HEK293 (cell line): ENCODE results near the gene HS3ST6.

Source experiments
- BCL11B ChIP-seq: fragments of 450-650 bp; formaldehyde crosslinking; IDR thresholded peaks from 2 replicates; pipeline ENCODE4 v1.5.1; 2016; ENCODE audit warnings: low read depth, missing biosample characterization, missing genetic modification characterization
- CTCF ChIP-seq: fragments of 450-650 bp; formaldehyde crosslinking; IDR thresholded peaks from 2 replicates; pipeline ENCODE4 v1.5.1; 2016; ENCODE audit warnings: missing biosample characterization, missing genetic modification characterization
- GFI1B ChIP-seq: fragments of 450-650 bp; formaldehyde crosslinking; IDR thresholded peaks from 2 replicates; pipeline ENCODE4 v1.5.1; 2016; ENCODE audit warnings: missing biosample characterization, missing genetic modification characterization
- GLI4 ChIP-seq: fragments of 450-650 bp; formaldehyde crosslinking; IDR thresholded peaks from 2 replicates; pipeline ENCODE4 v1.5.1; 2016; ENCODE audit warnings: missing biosample characterization, missing genetic modification characterization
- GLIS2 ChIP-seq: fragments of 450-650 bp; formaldehyde crosslinking; IDR thresholded peaks from 2 replicates; pipeline ENCODE4 v1.5.1; 2016; ENCODE audit warnings: missing biosample characterization, missing genetic modification characterization
- HOXC10 ChIP-seq: sonication (generic); formaldehyde crosslinking; IDR thresholded peaks from 2 replicates; pipeline ENCODE4 v1.8.1; 2023; ENCODE audit warnings: mild to moderate bottlenecking, missing genetic modification reagents
- KLF1 ChIP-seq: fragments of 450-650 bp; formaldehyde crosslinking; IDR thresholded peaks from 2 replicates; pipeline ENCODE4 v1.5.1; 2016; ENCODE audit warnings: missing biosample characterization, missing genetic modification characterization
- KLF16 ChIP-seq: fragments of 450-650 bp; formaldehyde crosslinking; IDR thresholded peaks from 2 replicates; pipeline ENCODE4 v1.5.1; 2017; ENCODE audit warnings: missing biosample characterization, missing genetic modification characterization
- KLF17 ChIP-seq: fragments of 450-650 bp; formaldehyde crosslinking; IDR thresholded peaks from 2 replicates; pipeline ENCODE4 v1.5.1; 2016; ENCODE audit warnings: missing biosample characterization, missing genetic modification characterization
- SCRT1 ChIP-seq: fragments of 450-650 bp; formaldehyde crosslinking; IDR thresholded peaks from 2 replicates; pipeline ENCODE4 v1.5.1; 2016; ENCODE audit warnings: missing biosample characterization, missing genetic modification characterization, borderline replicate concordance
- ZBTB1 ChIP-seq: fragments of 450-650 bp; formaldehyde crosslinking; IDR thresholded peaks from 2 replicates; pipeline ENCODE4 v1.5.1; 2016; ENCODE audit warnings: missing biosample characterization, missing genetic modification characterization
- ZBTB17 ChIP-seq: fragments of 450-650 bp; formaldehyde crosslinking; IDR thresholded peaks from 2 replicates; pipeline ENCODE4 v1.5.1; 2016; ENCODE audit warnings: missing biosample characterization, missing genetic modification characterization
- ZNF140 ChIP-seq: fragments of 450-650 bp; formaldehyde crosslinking; IDR thresholded peaks from 2 replicates; pipeline ENCODE4 v1.5.1; 2016; ENCODE audit warnings: missing biosample characterization, missing genetic modification characterization
- ZNF184 ChIP-seq: fragments of 450-650 bp; IDR thresholded peaks from 2 replicates; pipeline ENCODE4 v1.5.1; 2018; ENCODE audit warnings: missing biosample characterization, mild to moderate bottlenecking, missing genetic modification characterization
- ZNF221 ChIP-seq: fragments of 450-650 bp; formaldehyde crosslinking; IDR thresholded peaks from 2 replicates; pipeline ENCODE4 v1.5.1; 2017; ENCODE audit warnings: missing biosample characterization, missing genetic modification characterization, borderline replicate concordance
- ZNF23 ChIP-seq: fragments of 450-650 bp; formaldehyde crosslinking; IDR thresholded peaks from 2 replicates; pipeline ENCODE4 v1.5.1; 2016; ENCODE audit warnings: missing biosample characterization, missing genetic modification characterization, borderline replicate concordance
- ZNF248 ChIP-seq: fragments of 450-650 bp; formaldehyde crosslinking; IDR thresholded peaks from 2 replicates; pipeline ENCODE4 v1.5.1; 2017; ENCODE audit warnings: missing biosample characterization, missing genetic modification characterization
- ZNF302 ChIP-seq: fragments of 450-650 bp; formaldehyde crosslinking; IDR thresholded peaks from 2 replicates; pipeline ENCODE4 v1.5.1; 2016; ENCODE audit warnings: missing biosample characterization, missing genetic modification characterization, low read depth
- ZNF311 ChIP-seq: fragments of 450-650 bp; formaldehyde crosslinking; IDR thresholded peaks from 2 replicates; pipeline ENCODE4 v1.5.1; 2017; ENCODE audit warnings: missing biosample characterization, missing genetic modification characterization, borderline replicate concordance
- ZNF335 ChIP-seq: fragments of 450-650 bp; formaldehyde crosslinking; conservative IDR thresholded peaks from 2 replicates; pipeline ENCODE4 v1.5.1; 2016; ENCODE audit warnings: missing biosample characterization, missing genetic modification characterization
- ZNF391 ChIP-seq: fragments of 450-650 bp; formaldehyde crosslinking; IDR thresholded peaks from 2 replicates; pipeline ENCODE4 v1.5.1; 2016; ENCODE audit warnings: low read depth, missing biosample characterization, missing genetic modification characterization, borderline replicate concordance
- ZNF394 ChIP-seq: fragments of 450-650 bp; formaldehyde crosslinking; IDR thresholded peaks from 2 replicates; pipeline ENCODE4 v1.5.1; 2016; ENCODE audit warnings: missing biosample characterization, missing genetic modification characterization, mild to moderate bottlenecking, moderate library complexity, borderline replicate concordance
- ZNF433 ChIP-seq: fragments of 450-650 bp; formaldehyde crosslinking; IDR thresholded peaks from 2 replicates; pipeline ENCODE4 v1.5.1; 2016; ENCODE audit warnings: missing biosample characterization, missing genetic modification characterization, low read depth
- ZNF513 ChIP-seq: fragments of 450-650 bp; IDR thresholded peaks from 2 replicates; pipeline ENCODE4 v1.5.1; 2018; ENCODE audit warnings: missing biosample characterization, missing genetic modification characterization
- ZNF548 ChIP-seq: fragments of 450-650 bp; formaldehyde crosslinking; IDR thresholded peaks from 2 replicates; pipeline ENCODE4 v1.5.1; 2016; ENCODE audit warnings: missing biosample characterization, missing genetic modification characterization
- ZNF596 ChIP-seq: fragments of 450-650 bp; IDR thresholded peaks from 2 replicates; pipeline ENCODE4 v1.5.0; 2018; ENCODE audit warnings: missing biosample characterization, mild to moderate bottlenecking, missing genetic modification characterization, moderate library complexity
- ZNF610 ChIP-seq: fragments of 450-650 bp; formaldehyde crosslinking; IDR thresholded peaks from 2 replicates; pipeline ENCODE4 v1.5.1; 2016; ENCODE audit warnings: missing biosample characterization, missing genetic modification characterization, borderline replicate concordance
- ZNF621 ChIP-seq: fragments of 450-650 bp; formaldehyde crosslinking; IDR thresholded peaks from 2 replicates; pipeline ENCODE4 v1.5.1; 2017; ENCODE audit warnings: missing biosample characterization, missing genetic modification characterization
- ZNF660 ChIP-seq: fragments of 450-650 bp; IDR thresholded peaks from 2 replicates; pipeline ENCODE4 v1.5.1; 2018; ENCODE audit warnings: missing biosample characterization, mild to moderate bottlenecking, missing genetic modification characterization
- ZNF776 ChIP-seq: fragments of 450-650 bp; formaldehyde crosslinking; IDR thresholded peaks from 2 replicates; pipeline ENCODE4 v1.5.0; 2017; ENCODE audit warnings: missing biosample characterization, missing genetic modification characterization, borderline replicate concordance
- ZNF777 ChIP-seq: fragments of 450-650 bp; formaldehyde crosslinking; IDR thresholded peaks from 2 replicates; pipeline ENCODE4 v1.5.1; 2017; ENCODE audit warnings: missing biosample characterization, missing genetic modification characterization, borderline replicate concordance
- ZNF792 ChIP-seq: fragments of 450-650 bp; formaldehyde crosslinking; IDR thresholded peaks from 2 replicates; pipeline ENCODE4 v1.5.1; 2016; ENCODE audit warnings: missing biosample characterization, missing genetic modification characterization
- ZNF837 ChIP-seq: fragments of 450-650 bp; formaldehyde crosslinking; IDR thresholded peaks from 2 replicates; pipeline ENCODE4 v1.5.1; 2016; ENCODE audit warnings: missing biosample characterization, missing genetic modification characterization
- ZSCAN30 ChIP-seq: fragments of 450-650 bp; IDR thresholded peaks from 2 replicates; pipeline ENCODE4 v1.5.1; 2018; ENCODE audit warnings: missing biosample characterization, mild to moderate bottlenecking, missing genetic modification characterization, moderate library complexity
- TF ChIP-seq, protein P1 (sequence below): fragments of 450-650 bp; formaldehyde crosslinking; IDR thresholded peaks from 2 replicates; pipeline ENCODE4; 2016; ENCODE audit warnings: missing biosample characterization, missing genetic modification characterization

Gene HS3ST6

DNA sequence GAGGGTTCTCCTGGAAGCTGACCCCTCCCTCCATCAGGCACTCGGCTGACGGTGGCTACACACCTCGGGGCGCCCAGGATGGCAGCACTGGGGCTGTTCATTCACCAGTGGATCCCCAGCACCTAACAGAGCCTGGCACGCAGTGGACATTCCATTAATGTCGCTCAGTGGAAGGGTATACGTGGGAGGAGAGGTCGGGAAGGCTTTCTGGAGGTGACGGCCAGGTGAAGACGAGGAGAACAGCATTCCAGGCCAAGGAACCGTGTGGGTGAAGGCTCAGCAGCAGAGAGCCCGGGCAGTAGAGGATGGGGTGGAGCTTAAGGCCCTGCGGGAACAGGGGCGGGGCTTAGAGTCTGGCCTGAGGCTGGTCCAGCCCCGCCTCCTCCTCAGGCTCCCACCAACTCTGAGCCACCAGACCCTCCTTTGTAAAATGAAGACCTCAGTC lies 2.5 kb upstream of the HS3ST6 start (continued):
- TF ChIP-seq ZNF433 (tag by site-specific recombination) = no peak
- TF ChIP-seq ZNF610 (tag by site-specific recombination) = no peak
- no peak for TF ChIP-seq GFI1B (tag by site-specific recombination)
- no peak for TF ChIP-seq HOXC10 (CRISPR knock-in tag)
- TF ChIP-seq ZNF548 (tag by site-specific recombination) = no peak
- TF ChIP-seq ZNF248 = no peak
- no peak for TF ChIP-seq BCL11B (tag by site-specific recombination)
- TF ChIP-seq KLF17 (tag by site-specific recombination) = no peak
- no peak for TF ChIP-seq ZNF391
- TF ChIP-seq KLF1 = peak; percentile 48; the same call in 1 of the 2 replicates
- TF ChIP-seq ZNF621 (tag by site-specific recombination) = no peak
- no peak for TF ChIP-seq ZNF311
- TF ChIP-seq GLIS2 (tag by site-specific recombination) = no peak
- peak; percentile 95 for TF ChIP-seq ZBTB17 (tag by site-specific recombination)
- TF ChIP-seq ZNF837 (tag by site-specific recombination) = no peak
- no peak for TF ChIP-seq ZNF184
- TF ChIP-seq ZNF335 (tag by site-specific recombination) = peak; percentile 51
- TF ChIP-seq KLF16 (tag by site-specific recombination) = no peak
- no peak for TF ChIP-seq ZSCAN30 (tag by site-specific recombination)
- TF ChIP-seq ZNF23 (tag by site-specific recombination) = no peak
- TF ChIP-seq ZNF792 = no peak
- no peak for TF ChIP-seq GLI4 (tag by site-specific recombination)
- TF ChIP-seq ZNF660 (tag by site-specific recombination) = no peak; the same call in 1 of the 2 replicates
- no peak for TF ChIP-seq ZNF596 (tag by site-specific recombination)
- TF ChIP-seq ZNF777 = no peak
- TF ChIP-seq ZNF394 (tag by site-specific recombination) = no peak
- TF ChIP-seq, protein P1, sequence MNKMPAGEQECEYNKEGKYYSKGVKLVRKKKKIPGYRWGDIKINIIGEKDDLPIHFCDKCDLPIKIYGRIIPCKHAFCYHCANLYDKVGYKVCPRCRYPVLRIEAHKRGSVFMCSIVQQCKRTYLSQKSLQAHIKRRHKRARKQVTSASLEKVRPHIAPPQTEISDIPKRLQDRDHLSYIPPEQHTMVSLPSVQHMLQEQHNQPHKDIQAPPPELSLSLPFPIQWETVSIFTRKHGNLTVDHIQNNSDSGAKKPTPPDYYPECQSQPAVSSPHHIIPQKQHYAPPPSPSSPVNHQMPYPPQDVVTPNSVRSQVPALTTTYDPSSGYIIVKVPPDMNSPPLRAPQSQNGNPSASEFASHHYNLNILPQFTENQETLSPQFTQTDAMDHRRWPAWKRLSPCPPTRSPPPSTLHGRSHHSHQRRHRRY = no peak
- TF ChIP-seq ZNF140 (tag by site-specific recombination) = no peak
- no peak for TF ChIP-seq SCRT1 (tag by site-specific recombination)
- no peak for TF ChIP-seq ZNF221
- TF ChIP-seq CTCF = no peak
- no peak for TF ChIP-seq ZNF513
- no peak for TF ChIP-seq ZNF302 (tag by site-specific recombination)
- no peak for TF ChIP-seq ZNF776
- no peak for TF ChIP-seq ZBTB1 (tag by site-specific recombination)
